Left lung (tissue), 10 donors: Measurements from ENCODE around the gene SIPA1L3. TPM values are rescaled to one million over a fixed set of nuclear protein-coding genes. Genes with fewer than 3 reads are reported as not detected.

Source experiments
- ATAC-seq: fragments of 200-7000 bp; cut with Tn5 transposase; one replicate; pipeline ENCODE4 v1.9.1; 2020; ENCODE audit warnings: moderate library complexity
- DNase-seq, 4 donors: peaks; one replicate each; pipeline ENCODE4 v3.0.0-alpha.2; 2013 to 2020
- H3K27ac ChIP-seq, 2 donors: fragments of 200-600 bp; sonication (generic) in 1 of 2; one replicate each; pipeline versions ENCODE4 v1.5.0 to v1.8.0; 2020 to 2021
- H3K27me3 ChIP-seq, 2 donors: fragments of 200-600 bp; sonication (generic) in 1 of 2; one replicate each; pipeline versions ENCODE4 v1.5.0 to v1.8.0; 2020 to 2021
- H3K36me3 ChIP-seq, 2 donors: fragments of 200-600 bp; sonication (generic) in 1 of 2; one replicate each; pipeline versions ENCODE4 v1.5.0 to v1.8.0; 2020 to 2021
- H3K4me1 ChIP-seq, 2 donors: fragments of 200-600 bp; one replicate each; pipeline ENCODE4 v1.8.0; 2021
- H3K4me3 ChIP-seq, 2 donors: fragments of 200-600 bp; sonication (generic) in 1 of 2; one replicate each; pipeline versions ENCODE4 v1.5.0 to v1.8.0; 2020 to 2021; ENCODE audit warnings: mild to moderate bottlenecking in 1 of 2
- H3K9me3 ChIP-seq, 2 donors: fragments of 200-600 bp; sonication (generic) in 1 of 2; one replicate each; pipeline versions ENCODE4 v1.5.0 to v1.8.0; 2020 to 2021
- intact Hi-C, 2 donors: fragments of 100-400 bp; cut with DNase I; formaldehyde crosslinking; loops; one replicate each; pipeline versions ENCODE4 v1.11.2 to v1.14.2; 2022
- polyA plus RNA-seq, 6 donors: library from polyadenylated mRNA; unstranded; fragments of 120-200 nt; gene quantifications; one replicate each; pipeline ENCODE4 v1.2.1, GENCODE V29; 2013; ENCODE audit not compliant: insufficient read length in 6 of 6
- total RNA-seq, 2 donors: library from RNA; stranded (reverse); fragmentation: NEBNext Ultra II Directional; extraction: Animal tissue kit (Norgen Biotek cat#: 25700); gene quantifications; one replicate each; pipeline ENCODE4 v1.2.1, GENCODE V29; 2021
- TF ChIP-seq, protein P1 (sequence below), 2 donors: fragments of 200-600 bp; sonication (generic) in 1 of 2; IDR thresholded peaks; one replicate each; pipeline versions ENCODE4 v1.5.0 to v1.8.0; 2021; ENCODE audit warnings: antibody characterized with exemption in 2 of 2
- donor health status: DM: no; HTN: yes; CAD: no.
- donor health status: DM: no; HTN: no; CAD: no.

The SIPA1L3 gene
- total and polyA plus RNA-seq, 8 donors, result 22.7 to 59.0 (median 27.4) TPM

DNA sequence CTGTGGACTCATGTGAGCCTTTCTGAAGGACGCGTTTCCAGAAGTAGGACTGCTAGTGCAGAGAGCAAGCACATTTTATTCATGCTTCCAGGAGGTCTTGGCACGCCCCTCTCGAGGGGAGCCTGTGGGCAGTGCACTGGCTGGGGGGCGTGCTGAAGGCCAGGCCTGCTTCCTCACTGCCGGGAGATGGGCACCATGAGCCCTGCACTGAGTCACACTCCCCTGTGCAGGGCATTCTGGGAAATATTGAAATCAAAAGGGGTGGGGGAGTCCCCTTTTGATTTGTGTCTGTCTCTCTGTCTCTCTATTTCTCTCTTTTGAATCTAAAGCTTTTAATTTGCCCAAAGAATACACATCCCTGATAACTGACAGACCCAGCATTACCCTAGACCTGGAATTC, 283.1 kb downstream of the SIPA1L3 start:
- DNase-seq (no peak), ATAC-seq (no peak)
- Histone ChIP-seq H3K27me3 (no peaks in the 10 kb centered on the region), H3K4me3 (no peak overlapping the region), H3K36me3 (peaks cover 0 to 31% of the 10 kb centered on the region in 2 donors), H3K9me3 (no peaks in the 10 kb centered on the region), H3K4me1 (no peaks in the 10 kb centered on the region), H3K27ac (no peak overlapping the region)
- TF ChIP-seq, protein P1, sequence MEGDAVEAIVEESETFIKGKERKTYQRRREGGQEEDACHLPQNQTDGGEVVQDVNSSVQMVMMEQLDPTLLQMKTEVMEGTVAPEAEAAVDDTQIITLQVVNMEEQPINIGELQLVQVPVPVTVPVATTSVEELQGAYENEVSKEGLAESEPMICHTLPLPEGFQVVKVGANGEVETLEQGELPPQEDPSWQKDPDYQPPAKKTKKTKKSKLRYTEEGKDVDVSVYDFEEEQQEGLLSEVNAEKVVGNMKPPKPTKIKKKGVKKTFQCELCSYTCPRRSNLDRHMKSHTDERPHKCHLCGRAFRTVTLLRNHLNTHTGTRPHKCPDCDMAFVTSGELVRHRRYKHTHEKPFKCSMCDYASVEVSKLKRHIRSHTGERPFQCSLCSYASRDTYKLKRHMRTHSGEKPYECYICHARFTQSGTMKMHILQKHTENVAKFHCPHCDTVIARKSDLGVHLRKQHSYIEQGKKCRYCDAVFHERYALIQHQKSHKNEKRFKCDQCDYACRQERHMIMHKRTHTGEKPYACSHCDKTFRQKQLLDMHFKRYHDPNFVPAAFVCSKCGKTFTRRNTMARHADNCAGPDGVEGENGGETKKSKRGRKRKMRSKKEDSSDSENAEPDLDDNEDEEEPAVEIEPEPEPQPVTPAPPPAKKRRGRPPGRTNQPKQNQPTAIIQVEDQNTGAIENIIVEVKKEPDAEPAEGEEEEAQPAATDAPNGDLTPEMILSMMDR (IDR thresholded peaks at IDR 0.05), result no peak
- intact Hi-C loops, result no loop called here

DNA sequence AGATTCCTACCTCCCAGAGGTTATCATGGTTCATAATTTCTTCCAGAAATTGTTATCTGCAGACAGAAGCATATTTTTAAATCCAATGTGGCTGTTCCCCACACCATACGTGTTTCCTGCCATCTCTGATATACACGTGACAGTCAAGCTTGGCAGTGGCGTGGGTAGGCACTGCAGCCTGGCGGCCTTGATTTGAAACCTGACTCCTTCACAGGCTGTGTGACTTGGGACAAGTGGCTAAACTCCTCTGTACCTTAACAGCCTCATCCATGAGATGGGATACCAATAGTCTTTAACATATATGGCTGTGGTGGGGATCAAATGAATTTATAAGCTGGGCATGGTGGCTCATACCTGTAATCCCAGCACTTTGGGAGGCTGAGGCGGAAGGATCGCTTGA, 283.8 kb downstream of the SIPA1L3 start:
- no peak overlapping the region for H3K27ac ChIP-seq
- no peaks in the 10 kb centered on the region for H3K4me1 ChIP-seq
- peaks cover 0 to 28% of the 10 kb centered on the region in 2 donors for H3K36me3 ChIP-seq
- no peaks in the 10 kb centered on the region for H3K27me3 ChIP-seq
- no peaks in the 10 kb centered on the region for H3K9me3 ChIP-seq
- no peak overlapping the region for H3K4me3 ChIP-seq
- no peak for DNase-seq
- no peak for ATAC-seq
- TF ChIP-seq, protein P1 (IDR thresholded peaks at IDR 0.05), result no peak
- intact Hi-C loops, result no loop called here

- no peak for ATAC-seq
- intact Hi-C loops, result no loop called here
Measured at GRCh38 chr19:38191747-38192146, 284.7 kb downstream of the SIPA1L3 start.

GRCh38 chr19:38193445-38193844, 286.4 kb downstream of the SIPA1L3 start:
- H3K36me3 ChIP-seq, result peaks cover 0 to 38% of the 10 kb centered on the region in 2 donors
- no peak for ATAC-seq
- H3K27me3 ChIP-seq, result no peaks in the 10 kb centered on the region

More at GRCh38 chr19:38191747-38192146, 284.7 kb downstream of the SIPA1L3 start:
- no peaks in the 10 kb centered on the region for H3K27me3 ChIP-seq
- no peak overlapping the region for H3K27ac ChIP-seq
- H3K4me3 ChIP-seq, result no peak overlapping the region
- peaks cover 0 to 28% of the 10 kb centered on the region in 2 donors for H3K36me3 ChIP-seq
- H3K4me1 ChIP-seq, result no peaks in the 10 kb centered on the region
- no peaks in the 10 kb centered on the region for H3K9me3 ChIP-seq
- DNase-seq, result peak in 1 of 4 donors; percentile 51
- TF ChIP-seq, protein P1 (IDR thresholded peaks at IDR 0.05), result no peak

GRCh38 chr19:38194061-38194701, 287.2 kb downstream of the SIPA1L3 start:
- Histone ChIP-seq H3K27me3 (no peaks in the 10 kb centered on the region), H3K4me1 (no peaks in the 10 kb centered on the region), H3K27ac (no peak overlapping the region), H3K4me3 (no peak overlapping the region), H3K9me3 (no peaks in the 10 kb centered on the region), H3K36me3 (peaks cover 0 to 45% of the 10 kb centered on the region in 2 donors)
- DNase-seq (no peak), ATAC-seq (no peak)
- TF ChIP-seq, protein P1 (IDR thresholded peaks at IDR 0.05), result no peak
- intact Hi-C loops, result no loop called here

More at GRCh38 chr19:38193445-38193844, 286.4 kb downstream of the SIPA1L3 start:
- DNase-seq, result no peak
- Histone ChIP-seq H3K27ac (no peak overlapping the region), H3K4me3 (no peak overlapping the region), H3K9me3 (no peaks in the 10 kb centered on the region), H3K4me1 (no peaks in the 10 kb centered on the region)
- TF ChIP-seq, protein P1 (IDR thresholded peaks at IDR 0.05), result no peak
- intact Hi-C loops, result no loop called here
